ENCODE data around the gene NPHP3. TPM values are rescaled to one million over a fixed set of nuclear protein-coding genes. Genes with fewer than 3 reads are reported as not detected.
A peak's percentile ranks its signal among the peaks of the same experiment; 100 is the strongest.

Gene NPHP3
- total RNA-seq, 1 donor from 2014 or later = 32.0 TPM

- DNase-seq (ENCODE audit: low read depth) = no peak
- no peak overlapping the region for H3K9ac ChIP-seq (ENCODE audit: low read length)
- Mint-ChIP-seq H3K27ac (ENCODE audit: unreplicated experiment) (no peak overlapping the region), H3K4me3 (ENCODE audit: unreplicated experiment) (no peak overlapping the region), H3K9me3 (ENCODE audit: unreplicated experiment) (no peaks in the 10 kb centered on the region), H3K27me3 (ENCODE audit: low read depth, unreplicated experiment) (no peaks in the 10 kb centered on the region), H3K36me3 (ENCODE audit: low read depth, unreplicated experiment) (no peaks in the 10 kb centered on the region), H3K4me1 (ENCODE audit: low read depth, unreplicated experiment) (peaks cover 2% of the 10 kb centered on the region)
- H3K4me1 ChIP-seq (ENCODE audit: insufficient read depth, low read length) = no peaks in the 10 kb centered on the region
- no peak overlapping the region for H3K4me2 ChIP-seq (ENCODE audit: low read length)
- H3K79me2 ChIP-seq (ENCODE audit: insufficient read depth, low read length) = no peaks in the 10 kb centered on the region
- peaks cover 3% of the 10 kb centered on the region for H3K36me3 ChIP-seq (ENCODE audit: insufficient read depth, low read length)
- FAIRE-seq = no peak
- no peak overlapping the region for H3K27ac ChIP-seq (ENCODE audit: low read depth, low read length)
- no peaks in the 10 kb centered on the region for H3K27me3 ChIP-seq (ENCODE audit: insufficient read depth, low read length)
- no peaks in the 10 kb centered on the region for H4K20me1 ChIP-seq (ENCODE audit: insufficient read depth, low read length)
- no peak for TF ChIP-seq EZH2 (IDR thresholded peaks at IDR 0.05; ENCODE audit: insufficient read depth, low read length)
- TF ChIP-seq, protein P1, sequence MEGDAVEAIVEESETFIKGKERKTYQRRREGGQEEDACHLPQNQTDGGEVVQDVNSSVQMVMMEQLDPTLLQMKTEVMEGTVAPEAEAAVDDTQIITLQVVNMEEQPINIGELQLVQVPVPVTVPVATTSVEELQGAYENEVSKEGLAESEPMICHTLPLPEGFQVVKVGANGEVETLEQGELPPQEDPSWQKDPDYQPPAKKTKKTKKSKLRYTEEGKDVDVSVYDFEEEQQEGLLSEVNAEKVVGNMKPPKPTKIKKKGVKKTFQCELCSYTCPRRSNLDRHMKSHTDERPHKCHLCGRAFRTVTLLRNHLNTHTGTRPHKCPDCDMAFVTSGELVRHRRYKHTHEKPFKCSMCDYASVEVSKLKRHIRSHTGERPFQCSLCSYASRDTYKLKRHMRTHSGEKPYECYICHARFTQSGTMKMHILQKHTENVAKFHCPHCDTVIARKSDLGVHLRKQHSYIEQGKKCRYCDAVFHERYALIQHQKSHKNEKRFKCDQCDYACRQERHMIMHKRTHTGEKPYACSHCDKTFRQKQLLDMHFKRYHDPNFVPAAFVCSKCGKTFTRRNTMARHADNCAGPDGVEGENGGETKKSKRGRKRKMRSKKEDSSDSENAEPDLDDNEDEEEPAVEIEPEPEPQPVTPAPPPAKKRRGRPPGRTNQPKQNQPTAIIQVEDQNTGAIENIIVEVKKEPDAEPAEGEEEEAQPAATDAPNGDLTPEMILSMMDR (IDR thresholded peaks at IDR 0.05; ENCODE audit: insufficient read depth, low read depth, low read length) = no peak
- no peaks in the 10 kb centered on the region for H3K9me3 ChIP-seq (ENCODE audit: insufficient read depth, low read depth, low read length)
- no peak overlapping the region for H2AFZ ChIP-seq (ENCODE audit: low read depth, low read length)
- H3K4me3 ChIP-seq (ENCODE audit: insufficient read depth, low read depth, low read length) = no peak overlapping the region
Measured at GRCh38 chr3:132638706-132639105, 83.5 kb downstream of the NPHP3 start.

DNA sequence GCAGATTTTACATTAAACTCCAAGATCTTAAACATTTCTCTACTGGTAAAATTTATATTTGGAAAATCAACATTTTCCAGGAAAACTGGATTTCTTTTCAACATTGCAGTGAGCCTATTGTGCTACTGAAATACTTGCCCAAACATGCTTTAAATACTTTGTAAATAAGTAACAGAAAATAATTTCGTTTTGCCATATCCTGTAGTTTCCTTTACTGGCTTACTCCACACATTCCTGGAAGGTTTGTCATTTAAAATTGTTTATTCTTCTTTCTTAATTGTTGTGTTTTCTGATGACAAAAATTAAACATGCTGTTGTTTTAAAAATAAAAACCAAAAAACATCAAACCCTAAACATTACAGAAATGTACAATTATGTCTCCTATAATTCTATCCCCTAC lies 84.6 kb downstream of the NPHP3 start:
- Mint-ChIP-seq H3K36me3 (ENCODE audit: low read depth, unreplicated experiment) (no peaks in the 10 kb centered on the region), H3K4me1 (ENCODE audit: low read depth, unreplicated experiment) (peaks cover 2% of the 10 kb centered on the region), H3K27ac (ENCODE audit: unreplicated experiment) (no peak overlapping the region), H3K4me3 (ENCODE audit: unreplicated experiment) (no peak overlapping the region), H3K27me3 (ENCODE audit: low read depth, unreplicated experiment) (no peaks in the 10 kb centered on the region), H3K9me3 (ENCODE audit: unreplicated experiment) (no peaks in the 10 kb centered on the region)
- DNase-seq (ENCODE audit: low read depth) (peak; percentile 38), FAIRE-seq (no peak)
- no peaks in the 10 kb centered on the region for H3K4me1 ChIP-seq (ENCODE audit: insufficient read depth, low read length)
- H3K79me2 ChIP-seq (ENCODE audit: insufficient read depth, low read length) = no peaks in the 10 kb centered on the region
- peak overlapping the region; percentile 4 for H3K4me2 ChIP-seq (ENCODE audit: low read length)
- no peak overlapping the region for H3K4me3 ChIP-seq (ENCODE audit: insufficient read depth, low read depth, low read length)
- H3K36me3 ChIP-seq (ENCODE audit: insufficient read depth, low read length) = peaks cover 3% of the 10 kb centered on the region
- H3K27me3 ChIP-seq (ENCODE audit: insufficient read depth, low read length) = no peaks in the 10 kb centered on the region
- H3K9me3 ChIP-seq (ENCODE audit: insufficient read depth, low read depth, low read length) = no peaks in the 10 kb centered on the region
- H4K20me1 ChIP-seq (ENCODE audit: insufficient read depth, low read length) = no peaks in the 10 kb centered on the region
- TF ChIP-seq, protein P1 (IDR thresholded peaks at IDR 0.05; ENCODE audit: insufficient read depth, low read depth, low read length) = no peak
- no peak for TF ChIP-seq EZH2 (IDR thresholded peaks at IDR 0.05; ENCODE audit: insufficient read depth, low read length)
- H2AFZ ChIP-seq (ENCODE audit: low read depth, low read length) = no peak overlapping the region
- H3K27ac ChIP-seq (ENCODE audit: low read depth, low read length) = no peak overlapping the region
- no peak overlapping the region for H3K9ac ChIP-seq (ENCODE audit: low read length)

- no peaks in the 10 kb centered on the region for H3K27me3 ChIP-seq (ENCODE audit: insufficient read depth, low read length)
- Mint-ChIP-seq H3K4me1 (ENCODE audit: low read depth, unreplicated experiment) (peaks cover 2% of the 10 kb centered on the region), H3K9me3 (ENCODE audit: unreplicated experiment) (no peaks in the 10 kb centered on the region), H3K4me3 (ENCODE audit: unreplicated experiment) (no peak overlapping the region), H3K36me3 (ENCODE audit: low read depth, unreplicated experiment) (no peaks in the 10 kb centered on the region), H3K27me3 (ENCODE audit: low read depth, unreplicated experiment) (no peaks in the 10 kb centered on the region), H3K27ac (ENCODE audit: unreplicated experiment) (no peak overlapping the region)
- H2AFZ ChIP-seq (ENCODE audit: low read depth, low read length) = no peak overlapping the region
- H3K36me3 ChIP-seq (ENCODE audit: insufficient read depth, low read length) = peaks cover 3% of the 10 kb centered on the region
- H3K4me2 ChIP-seq (ENCODE audit: low read length) = no peak overlapping the region
- TF ChIP-seq, protein P1 (IDR thresholded peaks at IDR 0.05; ENCODE audit: insufficient read depth, low read depth, low read length) = no peak
- no peak for TF ChIP-seq EZH2 (IDR thresholded peaks at IDR 0.05; ENCODE audit: insufficient read depth, low read length)
- no peak overlapping the region for H3K9ac ChIP-seq (ENCODE audit: low read length)
- no peaks in the 10 kb centered on the region for H3K79me2 ChIP-seq (ENCODE audit: insufficient read depth, low read length)
- no peaks in the 10 kb centered on the region for H3K9me3 ChIP-seq (ENCODE audit: insufficient read depth, low read depth, low read length)
- H3K4me1 ChIP-seq (ENCODE audit: insufficient read depth, low read length) = peaks cover 4% of the 10 kb centered on the region
- no peak overlapping the region for H3K27ac ChIP-seq (ENCODE audit: low read depth, low read length)
- H3K4me3 ChIP-seq (ENCODE audit: insufficient read depth, low read depth, low read length) = no peak overlapping the region
- DNase-seq (ENCODE audit: low read depth) = no peak
- FAIRE-seq = no peak
- H4K20me1 ChIP-seq (ENCODE audit: insufficient read depth, low read length) = no peaks in the 10 kb centered on the region
Measured at GRCh38 chr3:132635052-132635451, 87.2 kb downstream of the NPHP3 start.

Other genes starting within 250 kb of the NPHP3 start
- not detected in 2 replicates for gene ACKR4, start 125.1 kb downstream of the NPHP3 start, total RNA-seq
- 13.0 and 14.4 TPM in 2 replicates for gene ACAD11, start 62.6 kb downstream of the NPHP3 start, total RNA-seq
- 34.5 and 36.2 TPM in 2 replicates for gene UBA5, start 62.1 kb downstream of the NPHP3 start, total RNA-seq

Data from astrocyte (in vitro differentiated cells and primary cell).